Esophagus (tissue), 2 donors: ENCODE results near the gene ELAC2. TPM values are rescaled to one million over a fixed set of nuclear protein-coding genes. Genes with fewer than 3 reads are reported as not detected.

Experiments
- H3K27ac ChIP-seq, 2 donors: one replicate each; pipeline ENCODE4 v1.5.1; 2013; ENCODE audit warnings: low read depth in 2 of 2, mild to moderate bottlenecking in 2 of 2, inconsistent platforms in 1 of 2, low read length in 1 of 2, moderate library complexity in 1 of 2
- H3K27me3 ChIP-seq, 2 donors: one replicate each; pipeline ENCODE4 v1.6.1; 2013; ENCODE audit warnings: low read length in 2 of 2, control low read depth in 1 of 2, mild to moderate bottlenecking in 1 of 2; ENCODE audit not compliant: insufficient read depth in 2 of 2, control insufficient read depth in 1 of 2
- H3K36me3 ChIP-seq, 2 donors: one replicate each; pipeline ENCODE4 v1.6.1; 2013; ENCODE audit warnings: low read length in 1 of 2; ENCODE audit not compliant: control insufficient read depth in 2 of 2, insufficient read depth in 2 of 2
- H3K4me1 ChIP-seq, 2 donors: one replicate each; pipeline ENCODE4 v1.6.1; 2013; ENCODE audit warnings: low read length in 1 of 2; ENCODE audit not compliant: control insufficient read depth in 2 of 2, insufficient read depth in 2 of 2
- H3K4me3 ChIP-seq, 2 donors: one replicate each; pipeline ENCODE4 v1.5.1; 2013; ENCODE audit warnings: low read length in 2 of 2, mild to moderate bottlenecking in 2 of 2, low read depth in 1 of 2, moderate library complexity in 1 of 2
- H3K9me3 ChIP-seq, 2 donors: one replicate each; pipeline ENCODE4 v1.6.1; 2013; ENCODE audit warnings: mild to moderate bottlenecking in 2 of 2, low read depth in 1 of 2, low read length in 1 of 2, moderate library complexity in 1 of 2; ENCODE audit not compliant: control insufficient read depth in 2 of 2, insufficient read depth in 1 of 2
- WGBS, 2 donors: extraction: QIAGEN DNeasy Blood & Tissue Kit; methylation state at CpG; one replicate each; pipeline ENCODE4 v1.1.7; 2013; 5-methylcytosine and 5-hydroxymethylcytosine counted together
- polyA plus RNA-seq, 2 donors: library from polyadenylated mRNA; stranded (reverse); fragments of 200-250 nt; gene quantifications; one replicate each; pipeline ENCODE4 v1.2.3, GENCODE V29; 2013
- donor health status: healthy with polysubstance abuse.
- donor health status: Bipolar disorder and iron deficiency.

The ELAC2 gene
- polyA plus RNA-seq, 2 donors: 27.3 to 37.3 TPM

DNA sequence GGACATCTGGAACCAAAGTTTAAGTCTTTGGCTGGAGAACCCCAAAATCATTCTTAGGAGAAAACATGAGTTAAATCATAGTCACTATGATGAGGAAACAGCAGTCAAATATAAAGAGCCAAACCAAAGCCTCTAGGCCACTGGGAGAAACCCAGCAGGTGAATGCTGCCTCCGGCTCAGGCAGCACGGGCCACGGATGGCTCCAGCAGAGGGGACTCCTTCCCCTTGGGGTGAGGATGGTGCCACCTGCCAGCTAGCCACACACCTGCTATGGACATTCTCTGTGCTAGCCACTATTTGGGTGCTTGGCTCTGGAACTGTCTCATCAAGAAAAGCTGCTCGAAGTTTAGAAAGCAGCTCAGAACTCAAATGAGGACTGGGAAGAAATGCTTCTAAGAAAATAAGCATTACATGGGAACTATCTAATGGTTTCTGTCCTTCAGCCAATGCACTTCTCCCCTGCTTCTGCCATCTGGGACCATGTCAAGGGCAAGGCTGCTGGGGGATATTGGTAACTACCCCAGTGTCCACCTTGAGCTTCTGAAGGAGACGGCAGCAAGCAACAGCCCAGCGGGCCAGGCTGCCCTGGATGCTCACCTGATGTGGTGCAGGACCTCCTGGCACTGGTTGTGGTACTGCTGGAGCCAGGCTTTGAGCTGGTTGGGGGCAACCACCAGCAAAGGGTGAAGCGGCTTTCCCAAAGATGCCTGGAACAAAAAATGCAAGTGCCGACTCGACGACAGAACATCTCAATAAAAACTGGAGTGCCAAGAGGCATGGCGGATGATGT is 22.5 kb downstream of the ELAC2 start:
- H3K27me3 ChIP-seq: no peaks in the 10 kb centered on the region
- no peak overlapping the region for H3K27ac ChIP-seq
- no peaks in the 10 kb centered on the region for H3K9me3 ChIP-seq
- WGBS, 2 donors: 85 to 91% methylated on average over 11 of the region's 11 CpGs
- no peaks in the 10 kb centered on the region for H3K4me1 ChIP-seq
- peaks cover 65 to 76% of the 10 kb centered on the region in 2 donors for H3K36me3 ChIP-seq
- H3K4me3 ChIP-seq: no peak overlapping the region

DNA sequence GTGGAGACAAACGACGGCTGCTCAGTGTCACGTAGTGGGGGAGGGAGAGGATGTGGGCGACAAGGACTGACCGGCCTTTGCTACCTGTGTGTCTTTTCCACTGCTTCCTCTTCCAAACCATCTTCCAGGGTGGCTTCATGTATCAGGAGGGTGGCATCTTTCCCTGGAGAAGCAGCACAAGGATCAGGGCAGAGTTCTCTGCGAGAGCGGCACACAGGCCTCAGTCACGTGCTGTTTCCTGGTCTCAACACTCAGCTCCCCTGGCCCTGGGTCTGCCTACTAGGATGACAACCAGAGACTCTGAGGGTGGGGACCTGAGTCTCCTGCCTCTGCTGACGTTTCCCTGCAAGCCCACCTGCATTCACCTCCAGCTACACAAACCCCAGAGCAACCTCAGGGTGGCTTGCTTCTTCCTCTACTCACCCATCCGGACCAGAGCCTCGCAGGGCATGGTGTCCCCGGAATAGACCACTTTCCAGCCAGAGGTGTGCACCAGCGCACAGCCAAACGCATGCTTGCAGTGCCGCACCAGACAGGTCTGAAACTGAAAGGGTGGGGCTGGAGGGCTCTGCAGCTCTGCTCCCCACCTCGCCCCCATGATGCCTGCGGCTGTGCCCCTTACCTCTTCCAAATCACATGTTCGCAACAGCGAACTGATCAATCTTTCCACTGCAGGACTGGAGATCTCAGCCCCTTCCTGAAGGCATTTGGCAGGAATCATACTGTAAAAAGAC is 23.3 kb downstream of the ELAC2 start:
- H3K27ac ChIP-seq: no peak overlapping the region
- no peaks in the 10 kb centered on the region for H3K27me3 ChIP-seq
- no peaks in the 10 kb centered on the region for H3K4me1 ChIP-seq
- H3K9me3 ChIP-seq: no peaks in the 10 kb centered on the region
- WGBS, 2 donors: 88 to 91% methylated on average over 19 of the region's 19 CpGs
- no peak overlapping the region for H3K4me3 ChIP-seq
- peaks cover 61 to 71% of the 10 kb centered on the region in 2 donors for H3K36me3 ChIP-seq

DNA sequence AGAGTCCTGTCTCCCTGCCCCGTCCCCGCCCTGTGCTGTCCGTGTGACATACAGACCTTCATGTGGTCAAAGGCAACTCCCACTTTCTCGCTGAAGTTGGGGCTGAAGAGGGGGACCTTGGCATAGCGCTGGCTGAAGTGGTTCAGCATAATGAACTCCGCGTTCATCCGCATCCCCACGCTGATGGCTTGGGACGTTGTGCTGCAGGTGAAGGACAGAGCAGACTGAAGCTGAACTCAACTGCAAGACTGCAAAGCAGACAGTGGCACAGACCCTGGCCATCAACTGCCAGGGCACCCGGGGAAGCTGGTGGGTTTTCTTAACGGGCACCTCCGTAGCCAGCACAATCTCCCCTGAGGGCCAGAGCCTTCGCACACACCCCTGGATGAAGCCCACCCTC is 24.2 kb downstream of the ELAC2 start:
- H3K9me3 ChIP-seq: no peaks in the 10 kb centered on the region
- no peak overlapping the region for H3K4me3 ChIP-seq
- H3K36me3 ChIP-seq: peaks cover 55 to 65% of the 10 kb centered on the region in 2 donors
- no peak overlapping the region for H3K27ac ChIP-seq
- H3K4me1 ChIP-seq: no peaks in the 10 kb centered on the region
- no peaks in the 10 kb centered on the region for H3K27me3 ChIP-seq
- WGBS, 2 donors: 93% methylated on average over 14 of the region's 14 CpGs

DNA sequence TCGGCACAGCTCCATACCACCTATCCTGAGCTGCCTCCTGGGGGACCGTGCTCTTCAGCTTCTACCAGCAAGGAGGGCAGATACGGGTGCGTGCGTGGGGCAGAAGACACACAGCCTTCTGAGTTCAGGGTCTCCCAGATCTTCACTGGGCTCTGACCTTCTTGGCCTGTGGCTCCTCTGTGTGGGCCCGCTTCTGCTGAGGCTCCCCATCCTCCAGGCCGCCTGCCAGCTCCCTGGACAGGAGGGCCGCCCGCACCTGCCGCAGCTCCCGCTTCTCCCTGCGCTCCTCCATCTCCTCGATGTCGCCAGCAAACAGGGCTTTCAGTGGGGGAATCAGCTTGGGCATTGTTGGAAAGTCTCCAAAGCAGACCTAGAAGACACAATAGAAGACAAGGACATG is 25.2 kb downstream of the ELAC2 start:
- Histone ChIP-seq H3K27me3 (no peaks in the 10 kb centered on the region), H3K4me1 (no peaks in the 10 kb centered on the region), H3K36me3 (peaks cover 50 to 56% of the 10 kb centered on the region in 2 donors), H3K4me3 (no peak overlapping the region), H3K27ac (no peak overlapping the region), H3K9me3 (no peaks in the 10 kb centered on the region)
- WGBS, 2 donors: 95 to 99% methylated on average over 14 of the region's 14 CpGs

DNA sequence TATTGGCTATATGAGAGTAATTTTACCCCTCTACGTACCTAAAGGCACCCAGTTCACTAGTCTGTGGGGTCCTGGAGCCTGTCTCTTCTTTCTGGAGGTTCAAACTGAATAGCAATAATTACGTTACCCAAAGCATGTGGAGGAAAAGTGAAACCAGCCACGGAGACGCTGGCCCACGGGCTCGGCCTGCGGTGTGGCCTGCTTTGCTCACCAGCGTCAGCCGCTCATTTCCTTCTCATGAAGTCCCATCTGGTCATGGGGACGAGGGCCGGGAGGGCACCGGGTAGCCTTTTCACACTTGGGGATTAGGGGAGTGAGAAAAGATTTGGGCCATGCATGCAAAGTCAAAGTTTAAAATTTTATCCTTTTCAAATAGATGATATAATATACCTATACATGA is 26.9 kb downstream of the ELAC2 start:
- Histone ChIP-seq H3K4me1 (peaks cover 0 to 5% of the 10 kb centered on the region in 2 donors), H3K9me3 (no peaks in the 10 kb centered on the region), H3K27ac (no peak overlapping the region), H3K36me3 (peaks cover 36 to 43% of the 10 kb centered on the region in 2 donors), H3K27me3 (no peaks in the 10 kb centered on the region), H3K4me3 (no peak overlapping the region)
- WGBS, 2 donors: 92 to 94% methylated on average over 12 of the region's 12 CpGs

DNA sequence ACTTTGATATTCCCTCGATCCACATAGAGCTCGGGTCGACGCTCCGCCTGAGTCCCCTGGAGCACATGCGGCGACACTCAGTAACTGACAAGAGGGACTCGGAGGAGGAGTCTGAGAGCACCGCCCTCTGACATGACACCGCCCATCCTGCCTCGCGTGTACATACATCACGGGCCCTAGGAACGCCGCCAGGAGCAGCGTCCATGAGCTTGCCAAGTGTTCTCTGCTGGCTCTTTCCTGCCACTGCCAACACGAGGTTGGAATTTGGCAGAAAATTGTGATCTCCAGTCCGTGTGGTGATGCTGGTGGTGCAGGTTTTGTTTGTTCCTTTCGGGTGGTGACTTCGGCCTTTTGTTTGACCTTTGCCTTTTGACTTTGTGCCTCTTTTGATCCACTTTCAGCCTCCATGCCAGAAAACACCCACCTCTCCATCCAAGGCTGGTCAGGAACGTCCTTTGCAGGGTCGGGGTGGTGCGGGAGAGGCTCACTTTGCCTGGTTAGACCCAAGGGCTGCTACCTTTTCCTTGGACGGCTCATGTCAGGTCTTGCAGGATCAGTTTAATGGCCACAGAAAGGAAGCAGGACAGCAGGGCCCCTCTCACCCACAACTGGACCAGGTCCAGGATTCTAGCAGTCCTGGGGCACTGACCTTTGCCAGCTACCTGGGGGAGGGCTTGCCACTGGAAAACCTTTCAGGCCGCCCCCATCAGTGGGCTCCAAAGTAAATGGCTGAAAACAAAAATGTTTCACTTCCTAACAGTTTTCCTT is 27.6 kb downstream of the ELAC2 start:
- H3K36me3 ChIP-seq: peaks cover 30 to 37% of the 10 kb centered on the region in 2 donors
- WGBS, 2 donors: 73 to 84% methylated on average over 25 of the region's 25 CpGs

DNA sequence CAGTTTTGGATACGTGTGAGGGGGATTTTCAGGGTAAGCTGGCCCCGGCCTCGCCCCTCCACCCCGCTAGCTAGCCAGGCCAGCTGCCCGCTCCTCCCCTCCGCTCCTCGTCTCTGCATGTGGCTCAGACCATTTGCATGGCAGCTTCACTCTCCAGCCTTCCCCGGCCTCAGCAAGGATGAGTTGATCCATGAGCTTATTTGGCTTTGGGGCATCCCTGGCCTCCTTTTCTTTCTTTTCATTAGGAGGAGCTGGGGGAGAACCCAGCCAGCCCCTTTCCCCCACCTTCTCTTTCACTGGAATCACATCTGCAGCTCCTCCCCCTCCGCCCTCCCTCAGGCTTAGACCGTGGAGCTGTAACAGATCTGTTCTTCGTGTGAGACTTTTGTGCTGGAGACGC is 30.7 kb downstream of the ELAC2 start:
- Histone ChIP-seq H3K9me3 (no peaks in the 10 kb centered on the region), H3K4me1 (peaks cover 0 to 5% of the 10 kb centered on the region in 2 donors), H3K36me3 (peaks cover 7 to 8% of the 10 kb centered on the region in 2 donors), H3K27me3 (no peaks in the 10 kb centered on the region), H3K27ac (no peak overlapping the region), H3K4me3 (no peak overlapping the region)
- WGBS, 2 donors: 46 to 70% methylated on average over 12 of the region's 12 CpGs

More for the DNA sequence above, 27.6 kb downstream of the ELAC2 start:
- H3K27me3 ChIP-seq: no peaks in the 10 kb centered on the region
- H3K9me3 ChIP-seq: no peaks in the 10 kb centered on the region
- H3K27ac ChIP-seq: no peak overlapping the region
- no peak overlapping the region for H3K4me3 ChIP-seq
- H3K4me1 ChIP-seq: peaks cover 0 to 5% of the 10 kb centered on the region in 2 donors

DNA sequence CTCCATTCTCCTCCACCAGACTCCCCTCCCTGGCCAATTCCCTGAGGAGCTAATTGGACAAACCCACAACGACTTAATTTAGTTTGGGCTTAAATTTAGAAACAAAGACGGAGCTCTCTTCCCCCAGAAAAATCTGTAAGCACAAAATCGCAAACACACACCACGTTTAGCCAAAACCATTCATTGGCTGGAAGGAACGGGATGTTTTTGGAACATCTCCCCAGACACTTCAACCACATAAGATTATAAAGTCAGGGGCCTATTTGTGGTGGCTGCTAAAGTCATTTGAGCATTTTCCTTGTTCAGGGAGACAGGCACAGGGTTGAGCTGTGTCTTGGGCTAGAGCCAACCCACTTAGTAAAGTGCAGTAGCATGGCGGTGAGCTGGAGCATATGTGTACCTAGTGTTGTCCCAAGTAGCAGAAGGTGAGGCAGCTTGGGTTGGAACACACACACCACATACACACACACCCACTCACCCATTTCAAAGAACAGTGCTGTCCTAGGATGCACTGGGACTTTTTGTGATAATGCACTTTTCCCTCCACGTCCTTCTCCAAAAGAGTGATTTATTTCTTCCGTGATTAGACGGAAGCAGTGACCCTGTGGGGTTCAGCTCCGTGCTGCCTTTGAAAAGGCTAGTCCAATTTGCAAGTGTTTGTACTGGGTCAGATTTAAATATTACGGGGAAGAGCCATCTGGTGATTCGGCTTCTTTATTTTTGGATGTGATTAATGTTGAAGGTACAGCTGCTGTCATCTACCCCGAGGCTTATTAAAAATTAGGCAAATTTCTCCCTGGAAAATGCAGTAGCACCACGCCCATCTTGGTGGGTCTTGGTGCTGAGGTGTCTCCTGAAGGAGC is 32.2 kb downstream of the ELAC2 start:
- Histone ChIP-seq H3K4me3 (no peak overlapping the region), H3K9me3 (no peaks in the 10 kb centered on the region), H3K27ac (no peak overlapping the region), H3K36me3 (no peaks in the 10 kb centered on the region), H3K4me1 (peaks cover 0 to 5% of the 10 kb centered on the region in 2 donors), H3K27me3 (no peaks in the 10 kb centered on the region)
- 57 to 62% methylated on average over 14 of the region's 14 CpGs for WGBS, 2 donors
